Measurements from ENCODE around the gene CD44. TPM values are rescaled to one million over a fixed set of nuclear protein-coding genes. Genes with fewer than 3 reads are reported as not detected.

Gene CD44
- total RNA-seq, 6 experiments from 2014 or later = 12.2 to 64.1 (median 22.9) TPM

DNA sequence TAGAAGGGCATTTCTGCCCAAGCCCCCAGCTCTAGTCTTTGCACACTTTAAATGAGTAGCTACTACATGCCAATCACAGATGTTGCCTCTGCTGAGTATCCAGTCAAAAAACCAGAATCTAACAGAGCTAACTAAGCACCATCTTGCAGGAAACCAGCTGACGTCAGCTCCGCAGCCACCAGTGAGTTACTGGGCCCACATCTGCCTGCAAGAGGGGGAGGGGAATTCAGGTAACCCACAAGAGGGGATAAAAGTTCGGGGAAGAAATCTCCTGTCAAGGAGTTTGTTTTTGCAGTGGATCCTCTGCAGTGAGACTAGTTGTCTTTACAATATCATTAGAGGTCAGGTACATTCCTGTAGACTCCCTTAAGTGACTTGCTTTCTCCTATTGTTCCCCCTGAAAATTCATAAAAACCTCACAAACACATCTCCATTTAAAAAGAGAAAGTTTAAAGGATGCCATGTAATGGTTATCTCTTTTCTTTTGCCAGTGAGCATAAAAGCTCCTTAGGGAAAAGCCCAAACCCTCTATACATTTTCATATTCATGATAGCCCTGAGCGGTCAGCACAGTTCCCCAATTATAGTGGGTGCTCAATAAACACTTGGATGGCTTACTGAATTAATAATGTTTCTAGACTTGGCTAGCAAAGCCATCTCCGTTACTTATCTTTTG, 9.3 kb downstream of the CD44 start:
- Histone ChIP-seq H3K27me3 (no peaks in the 10 kb centered on the region), H3K4me3 (no peak overlapping the region), H3K4me1 (peaks cover 0 to 18% (median 0%) of the 10 kb centered on the region in 4 donors), H3K36me3 (no peaks in the 10 kb centered on the region), H3K9me3 (no peaks in the 10 kb centered on the region), H3K27ac (no peak overlapping the region)
- DNase-seq = no peak
- intact Hi-C loops (cut with DNase I) = no loop called here
- WGBS (ENCODE audit: insufficient coverage, low coverage, low lambda C conversion rate, missing lambda C conversion rate) = 86% methylated on average over 5 of the region's 5 CpGs
- TF ChIP-seq POLR2A (IDR thresholded peaks at IDR 0.05) = no peak
- TF ChIP-seq, protein P1, sequence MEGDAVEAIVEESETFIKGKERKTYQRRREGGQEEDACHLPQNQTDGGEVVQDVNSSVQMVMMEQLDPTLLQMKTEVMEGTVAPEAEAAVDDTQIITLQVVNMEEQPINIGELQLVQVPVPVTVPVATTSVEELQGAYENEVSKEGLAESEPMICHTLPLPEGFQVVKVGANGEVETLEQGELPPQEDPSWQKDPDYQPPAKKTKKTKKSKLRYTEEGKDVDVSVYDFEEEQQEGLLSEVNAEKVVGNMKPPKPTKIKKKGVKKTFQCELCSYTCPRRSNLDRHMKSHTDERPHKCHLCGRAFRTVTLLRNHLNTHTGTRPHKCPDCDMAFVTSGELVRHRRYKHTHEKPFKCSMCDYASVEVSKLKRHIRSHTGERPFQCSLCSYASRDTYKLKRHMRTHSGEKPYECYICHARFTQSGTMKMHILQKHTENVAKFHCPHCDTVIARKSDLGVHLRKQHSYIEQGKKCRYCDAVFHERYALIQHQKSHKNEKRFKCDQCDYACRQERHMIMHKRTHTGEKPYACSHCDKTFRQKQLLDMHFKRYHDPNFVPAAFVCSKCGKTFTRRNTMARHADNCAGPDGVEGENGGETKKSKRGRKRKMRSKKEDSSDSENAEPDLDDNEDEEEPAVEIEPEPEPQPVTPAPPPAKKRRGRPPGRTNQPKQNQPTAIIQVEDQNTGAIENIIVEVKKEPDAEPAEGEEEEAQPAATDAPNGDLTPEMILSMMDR (IDR thresholded peaks at IDR 0.05) = no peak
- ATAC-seq = no peak

DNA sequence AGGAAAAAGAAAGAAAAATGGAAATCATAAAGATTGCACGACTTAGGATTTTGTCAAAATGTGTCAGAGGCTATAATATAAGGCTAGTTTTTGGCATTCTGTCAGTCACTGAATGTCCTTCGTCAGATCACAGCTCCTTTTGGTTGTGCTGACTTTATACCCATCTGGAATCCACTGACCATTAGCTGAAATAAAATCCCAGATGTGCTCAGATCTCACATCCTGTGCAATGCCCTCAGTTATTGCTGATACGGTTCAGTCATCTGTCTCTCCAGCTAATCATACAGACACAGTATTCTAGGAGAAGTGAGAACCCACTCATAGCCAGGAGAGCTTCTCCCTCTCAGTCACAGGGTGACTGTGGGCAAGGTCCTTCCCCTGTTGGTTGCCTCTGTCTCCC, 11.5 kb downstream of the CD44 start:
- Histone ChIP-seq H3K4me1 (peaks cover 0 to 7% (median 0%) of the 10 kb centered on the region in 4 donors), H3K4me3 (no peak overlapping the region), H3K36me3 (no peaks in the 10 kb centered on the region), H3K9me3 (no peaks in the 10 kb centered on the region), H3K27me3 (no peaks in the 10 kb centered on the region), H3K27ac (no peak overlapping the region)
- WGBS (ENCODE audit: insufficient coverage, low coverage, low lambda C conversion rate, missing lambda C conversion rate) = 73% methylated on average over 2 of the region's 3 CpGs
- DNase-seq (no peak), ATAC-seq (no peak)
- TF ChIP-seq POLR2A (IDR thresholded peaks at IDR 0.05) = no peak
- TF ChIP-seq, protein P1 (IDR thresholded peaks at IDR 0.05) = no peak
- intact Hi-C loops (cut with DNase I) = no loop called here

DNA sequence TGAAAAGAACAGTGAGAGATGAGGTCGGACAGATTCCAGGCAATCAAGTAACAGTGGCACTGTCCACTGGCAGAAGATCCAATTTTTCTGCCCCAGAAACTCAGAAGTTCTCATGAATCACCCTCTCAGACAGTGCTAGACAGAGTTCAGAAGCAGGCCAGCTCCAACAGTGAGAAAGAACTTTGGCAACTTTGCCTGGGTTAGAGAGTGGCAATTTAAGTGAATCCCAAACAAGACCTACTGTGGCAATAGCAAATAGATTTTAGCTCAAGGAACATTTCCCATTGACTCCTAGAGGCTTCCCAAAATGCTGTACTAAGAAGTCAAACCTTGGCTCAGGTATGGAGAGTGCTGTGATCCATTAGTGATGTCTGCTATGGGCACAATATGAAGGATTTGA, 12.3 kb downstream of the CD44 start:
- H3K36me3 ChIP-seq = no peaks in the 10 kb centered on the region
- TF ChIP-seq, protein P1 (IDR thresholded peaks at IDR 0.05) = no peak
- no peak for TF ChIP-seq POLR2A (IDR thresholded peaks at IDR 0.05)
- DNase-seq (no peak), ATAC-seq (no peak)
- H3K27ac ChIP-seq = no peak overlapping the region
- peaks cover 0 to 7% (median 0%) of the 10 kb centered on the region in 4 donors for H3K4me1 ChIP-seq
- no peak overlapping the region for H3K4me3 ChIP-seq
- no peaks in the 10 kb centered on the region for H3K9me3 ChIP-seq
- H3K27me3 ChIP-seq = no peaks in the 10 kb centered on the region
- intact Hi-C loops (cut with DNase I) = no loop called here
- 43% methylated on average over 1 of the region's 1 CpG for WGBS (ENCODE audit: insufficient coverage, low coverage, low lambda C conversion rate, missing lambda C conversion rate)

DNA sequence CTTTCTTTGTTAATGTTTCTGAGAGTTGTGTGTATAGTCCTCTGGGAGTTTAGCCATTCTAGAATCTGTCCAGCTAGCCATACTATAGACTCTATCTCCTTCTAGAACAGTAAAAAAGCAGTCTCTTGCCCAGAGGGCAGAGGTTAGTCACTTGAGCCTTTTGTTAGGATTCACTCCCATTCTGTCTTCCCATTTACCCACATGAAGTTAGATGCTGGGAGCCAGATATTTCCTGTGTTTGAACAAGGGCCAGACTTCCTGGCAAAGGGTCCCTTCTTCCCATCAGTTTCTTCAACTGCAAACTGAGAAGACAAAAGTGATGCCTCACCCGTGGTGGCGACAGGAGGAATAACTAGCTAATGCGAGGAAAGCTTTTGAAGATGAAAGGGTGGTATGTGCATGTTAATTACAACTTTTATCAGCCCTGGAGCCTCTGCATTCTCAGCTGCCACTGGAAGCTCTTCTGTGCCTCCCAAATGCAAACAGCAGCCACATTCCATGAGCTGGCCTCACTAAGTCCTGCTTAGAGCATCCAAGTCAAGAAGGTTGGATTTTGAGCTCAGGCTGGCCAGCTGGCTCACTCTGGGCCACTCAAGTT, 12.8 kb downstream of the CD44 start:
- H3K4me3 ChIP-seq = no peak overlapping the region
- no peak for TF ChIP-seq POLR2A (IDR thresholded peaks at IDR 0.05)
- no peaks in the 10 kb centered on the region for H3K9me3 ChIP-seq
- H3K36me3 ChIP-seq = no peaks in the 10 kb centered on the region
- no peak for DNase-seq
- H3K4me1 ChIP-seq = peaks cover 0 to 7% (median 0%) of the 10 kb centered on the region in 4 donors
- WGBS (ENCODE audit: insufficient coverage, low coverage, low lambda C conversion rate, missing lambda C conversion rate) = 58% methylated on average over 3 of the region's 3 CpGs
- H3K27ac ChIP-seq = no peak overlapping the region
- ATAC-seq = no peak
- intact Hi-C loops (cut with DNase I) = no loop called here
- H3K27me3 ChIP-seq = no peaks in the 10 kb centered on the region

DNA sequence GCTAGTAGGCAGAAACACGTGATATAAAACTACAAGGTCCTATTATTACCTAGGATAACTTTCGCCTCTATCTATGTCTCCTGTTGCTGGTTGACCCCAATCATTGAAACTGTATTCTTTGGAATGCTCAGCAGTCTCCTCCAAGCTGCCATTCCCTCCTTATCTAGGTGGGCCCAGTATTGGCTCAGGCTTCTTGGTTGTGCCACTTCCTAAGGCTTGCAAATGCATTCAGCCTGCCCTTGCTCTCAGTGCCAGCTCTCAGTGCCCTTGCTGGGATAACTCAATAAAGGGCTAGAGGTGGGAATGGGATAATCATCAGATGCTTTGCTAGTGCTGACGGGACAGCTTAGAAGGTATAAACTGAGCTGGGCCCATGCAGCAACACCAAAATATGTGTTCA, 13.6 kb downstream of the CD44 start:
- Histone ChIP-seq H3K4me3 (no peak overlapping the region), H3K36me3 (no peaks in the 10 kb centered on the region), H3K27me3 (no peaks in the 10 kb centered on the region), H3K27ac (no peak overlapping the region), H3K9me3 (no peaks in the 10 kb centered on the region), H3K4me1 (peaks cover 0 to 7% (median 0%) of the 10 kb centered on the region in 4 donors)
- intact Hi-C loops (cut with DNase I) = no loop called here
- no peak for ATAC-seq
- 93% methylated on average over 3 of the region's 3 CpGs for WGBS (ENCODE audit: insufficient coverage, low coverage, low lambda C conversion rate, missing lambda C conversion rate)
- DNase-seq = no peak
- TF ChIP-seq, protein P1 (IDR thresholded peaks at IDR 0.05) = no peak
- TF ChIP-seq POLR2A (IDR thresholded peaks at IDR 0.05) = no peak

Data from right lobe of liver (tissue), 6 donors.